Activated T-helper 1 cell treated with anti-CD3 and anti-CD28 coated beads, Interleukin-12 subunit alpha, Interleukin-12 subunit beta, Interleukin-2, Interleukin-4 antibody, amounts not matched to agents 30 ng/mL and 10 ng/mL and 1 ng/mL, durations not matched to agents 14 hours and 24 hours and 36 hours (primary cell): ENCODE data around the gene STAT5B. TPM values are rescaled to one million over a fixed set of nuclear protein-coding genes. Genes with fewer than 3 reads are reported as not detected.
A peak's percentile ranks its signal among the peaks of the same experiment; 100 is the strongest.

Source experiments
- DNase-seq: peaks from one replicate; pipeline ENCODE4 v3.0.0; 2021; ENCODE audit warnings: low spot score
- H3K27ac Mint-ChIP-seq: one replicate; pipeline ENCODE4 v1.8.0; 2021; ENCODE audit warnings: mild to moderate bottlenecking, mixed read lengths
- H3K27me3 Mint-ChIP-seq: one replicate; pipeline ENCODE4 v1.8.0; 2022; ENCODE audit warnings: mild to moderate bottlenecking, moderate library complexity, mixed read lengths; ENCODE audit not compliant: insufficient read depth
- H3K36me3 Mint-ChIP-seq: one replicate; pipeline ENCODE4 v1.8.0; 2021; ENCODE audit warnings: low read depth, mixed read lengths
- H3K4me1 Mint-ChIP-seq: one replicate; pipeline ENCODE4 v1.8.0; 2021; ENCODE audit warnings: low read depth, mixed read lengths
- H3K4me3 Mint-ChIP-seq: one replicate; pipeline ENCODE4 v1.8.0; 2021; ENCODE audit warnings: mild to moderate bottlenecking, moderate library complexity, mixed read lengths
- H3K9me3 Mint-ChIP-seq: one replicate; pipeline ENCODE4 v1.8.0; 2021; ENCODE audit warnings: mixed read lengths
- intact Hi-C: fragments of 100-400 bp; cut with micrococcal nuclease; formaldehyde crosslinking; loops from one replicate; pipeline ENCODE4 v1.15.1; 2024
- total RNA-seq: library from RNA; stranded (reverse); gene quantifications from 2 replicates; pipeline ENCODE4 v1.2.3, GENCODE V29; 2022

The STAT5B gene
- total RNA-seq, 1 donor from 2014 or later, result 191 TPM

DNA sequence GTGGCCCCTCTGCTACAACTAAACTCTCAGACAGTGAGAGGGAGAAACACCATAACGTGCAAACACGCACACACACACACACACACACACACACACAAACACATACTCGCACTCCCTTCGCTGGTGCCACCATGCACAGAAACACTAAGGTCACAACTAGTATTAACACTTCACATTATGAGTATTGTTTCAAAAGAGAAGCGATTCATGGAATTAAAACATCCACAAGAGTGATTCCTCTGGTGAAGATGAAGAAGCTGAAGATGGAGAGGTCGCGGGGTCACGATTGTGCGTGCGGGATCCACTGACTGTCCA is 74.8 kb downstream of the STAT5B start:
- H3K4me1 Mint-ChIP-seq, result no peaks in the 10 kb centered on the region
- intact Hi-C loops, result no loop called here
- H3K27ac Mint-ChIP-seq, result no peak overlapping the region
- H3K9me3 Mint-ChIP-seq, result no peaks in the 10 kb centered on the region
- DNase-seq, result no peak
- H3K4me3 Mint-ChIP-seq, result no peak overlapping the region
- H3K36me3 Mint-ChIP-seq, result peaks cover 53% of the 10 kb centered on the region
- H3K27me3 Mint-ChIP-seq, result no peaks in the 10 kb centered on the region

DNA sequence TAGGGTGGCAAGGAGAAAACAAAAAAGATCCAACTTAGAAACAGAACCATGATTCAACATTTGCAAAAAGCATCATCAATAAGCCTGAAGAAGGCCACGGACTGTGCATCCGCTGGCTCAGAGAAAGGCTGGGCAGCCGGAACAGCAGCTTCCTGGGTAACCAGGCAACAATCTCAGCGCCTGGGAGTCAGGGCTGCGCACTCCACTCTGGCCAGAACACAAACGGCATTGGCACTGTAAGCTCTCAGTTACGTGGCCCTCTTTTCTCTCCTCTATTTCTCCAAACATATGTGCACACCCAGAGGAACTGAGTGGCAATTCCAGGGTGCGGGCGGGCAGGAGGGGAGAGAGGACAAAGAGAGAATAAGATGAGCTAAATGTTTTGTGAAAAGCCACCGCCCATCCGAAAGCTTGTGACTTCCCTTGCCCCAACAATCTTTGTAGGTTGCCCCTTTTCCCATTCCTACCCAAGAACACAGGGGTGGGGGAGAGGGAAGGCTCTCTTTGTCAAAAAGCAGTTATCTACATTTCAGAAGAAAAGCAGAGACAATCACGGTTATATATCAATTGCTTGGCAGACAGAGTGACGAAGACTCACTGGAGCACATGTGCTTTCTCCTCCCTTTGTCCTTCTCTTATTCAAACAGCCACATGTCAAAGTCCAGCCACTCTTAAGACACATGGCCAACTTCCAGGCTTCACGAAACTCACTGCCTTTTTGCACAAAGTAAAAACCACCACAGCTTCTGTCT is 75.3 kb downstream of the STAT5B start:
- intact Hi-C loops, result no loop called here
- no peaks in the 10 kb centered on the region for H3K4me1 Mint-ChIP-seq
- DNase-seq, result no peak
- no peaks in the 10 kb centered on the region for H3K27me3 Mint-ChIP-seq
- no peaks in the 10 kb centered on the region for H3K9me3 Mint-ChIP-seq
- H3K4me3 Mint-ChIP-seq, result no peak overlapping the region
- H3K27ac Mint-ChIP-seq, result no peak overlapping the region
- peaks cover 48% of the 10 kb centered on the region for H3K36me3 Mint-ChIP-seq

- H3K4me3 Mint-ChIP-seq, result no peak overlapping the region
- H3K36me3 Mint-ChIP-seq, result peaks cover 40% of the 10 kb centered on the region
- no peaks in the 10 kb centered on the region for H3K27me3 Mint-ChIP-seq
- intact Hi-C loops, result no loop called here
- H3K27ac Mint-ChIP-seq, result no peak overlapping the region
- H3K4me1 Mint-ChIP-seq, result peaks cover 2% of the 10 kb centered on the region
- no peaks in the 10 kb centered on the region for H3K9me3 Mint-ChIP-seq
- DNase-seq, result no peak
Measured at GRCh38 chr17:42199416-42200011, 76.7 kb downstream of the STAT5B start.

GRCh38 chr17:42198897-42199296 is 77.3 kb downstream of the STAT5B start:
- Mint-ChIP-seq H3K4me1 (peaks cover 8% of the 10 kb centered on the region), H3K27me3 (no peaks in the 10 kb centered on the region), H3K9me3 (no peaks in the 10 kb centered on the region), H3K4me3 (no peak overlapping the region), H3K36me3 (peaks cover 35% of the 10 kb centered on the region), H3K27ac (peak overlapping the region; percentile 58)
- no peak for DNase-seq
- intact Hi-C loops, result no loop called here

- H3K4me3 Mint-ChIP-seq, result no peak overlapping the region
- no peak overlapping the region for H3K27ac Mint-ChIP-seq
- no peaks in the 10 kb centered on the region for H3K9me3 Mint-ChIP-seq
- H3K4me1 Mint-ChIP-seq, result peaks cover 15% of the 10 kb centered on the region
- intact Hi-C loops, result no loop called here
- no peak for DNase-seq
- no peaks in the 10 kb centered on the region for H3K27me3 Mint-ChIP-seq
- peaks cover 27% of the 10 kb centered on the region for H3K36me3 Mint-ChIP-seq
Measured at GRCh38 chr17:42197564-42198156, 78.5 kb downstream of the STAT5B start.

GRCh38 chr17:42193969-42194899 is 82.0 kb downstream of the STAT5B start, which contains the start of gene GHDC:
TSS of gene GHDC (minus strand) at chr17:42194494. CDS start at chr17:42193581, 913 bp downstream.
- peak within 1 kb of the TSS; percentile 95 for H3K27ac Mint-ChIP-seq
- peaks cover 5% of the 10 kb centered on the region for H3K36me3 Mint-ChIP-seq
- H3K27me3 Mint-ChIP-seq, result no peaks in the 10 kb centered on the region
- H3K4me3 Mint-ChIP-seq, result peak within 1 kb of the TSS; percentile 96
- intact Hi-C loops, result loop anchor here (1.0 to 5.0 kb wide), 3 partner anchors 13 to 828 kb away; partner anchors contain the start of genes KCNH4 and VAT1
- H3K4me1 Mint-ChIP-seq, result peaks cover 15% of the 10 kb centered on the region
- DNase-seq, result peak; percentile 80
- H3K9me3 Mint-ChIP-seq, result no peaks in the 10 kb centered on the region

- DNase-seq, result no peak
- H3K36me3 Mint-ChIP-seq, result peaks cover 2% of the 10 kb centered on the region
- peak overlapping the region; percentile 95 for H3K27ac Mint-ChIP-seq
- peaks cover 21% of the 10 kb centered on the region for H3K4me1 Mint-ChIP-seq
- H3K4me3 Mint-ChIP-seq, result peak overlapping the region; percentile 96
- intact Hi-C loops, result loop anchor here (5.0 kb wide), 1 partner anchor 829 kb away; the partner anchor contains the start of gene VAT1
- no peaks in the 10 kb centered on the region for H3K9me3 Mint-ChIP-seq
- H3K27me3 Mint-ChIP-seq, result no peaks in the 10 kb centered on the region
Measured at GRCh38 chr17:42193216-42193968, 82.8 kb downstream of the STAT5B start.

DNA sequence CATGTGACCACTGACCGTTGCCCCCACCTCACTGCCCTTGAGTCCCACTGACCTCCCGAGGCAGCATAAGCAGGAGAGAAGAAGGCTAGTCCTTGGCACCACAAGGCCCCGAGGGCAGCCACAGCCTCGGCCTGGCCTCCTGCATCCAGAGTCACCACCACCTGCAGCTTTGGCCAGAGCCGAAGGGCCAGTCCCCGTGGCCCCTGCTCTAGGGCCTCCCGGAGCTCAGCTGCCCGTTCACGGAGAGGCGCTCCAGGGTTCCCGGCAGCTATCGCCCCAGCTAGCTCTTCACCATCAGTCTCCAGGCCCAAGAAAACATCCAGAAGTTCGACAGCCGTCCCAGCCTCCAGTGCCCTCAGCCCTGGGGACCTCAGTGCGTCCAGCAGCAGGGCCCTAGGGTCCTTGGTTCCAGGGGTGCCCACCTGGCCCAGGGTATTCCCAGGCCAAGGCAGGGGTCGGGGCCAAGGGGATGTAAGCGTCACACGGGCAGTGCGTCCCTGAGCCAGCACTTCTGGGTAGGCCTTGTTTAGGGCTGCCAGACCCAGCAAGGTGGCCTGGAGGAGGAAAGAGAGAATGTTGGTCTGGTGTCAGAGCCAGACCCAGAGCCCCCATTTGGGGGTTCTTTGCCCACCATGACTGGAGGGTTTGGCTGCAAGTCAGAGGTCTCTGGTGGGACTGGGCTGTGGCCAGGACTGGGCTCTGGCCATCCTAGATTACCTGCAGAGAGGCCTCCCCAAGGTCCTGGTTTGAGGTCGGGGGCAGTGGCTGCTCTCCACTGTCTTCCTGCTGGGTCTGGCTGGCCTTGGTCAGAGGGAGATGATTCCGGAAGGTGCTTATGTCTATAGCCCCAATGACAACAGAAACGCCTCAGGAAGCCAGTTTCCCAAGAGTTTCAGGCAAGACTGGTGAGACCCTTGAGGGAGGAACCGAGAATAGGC is 83.7 kb downstream of the STAT5B start:
- H3K36me3 Mint-ChIP-seq, result peaks cover 2% of the 10 kb centered on the region
- no peak for DNase-seq
- no peaks in the 10 kb centered on the region for H3K27me3 Mint-ChIP-seq
- H3K4me1 Mint-ChIP-seq, result peaks cover 21% of the 10 kb centered on the region
- intact Hi-C loops, result loop anchor here (5.0 kb wide), 1 partner anchor 830 kb away; the partner anchor contains the start of gene VAT1
- peak overlapping the region; percentile 96 for H3K4me3 Mint-ChIP-seq
- no peak overlapping the region for H3K27ac Mint-ChIP-seq
- no peaks in the 10 kb centered on the region for H3K9me3 Mint-ChIP-seq

DNA sequence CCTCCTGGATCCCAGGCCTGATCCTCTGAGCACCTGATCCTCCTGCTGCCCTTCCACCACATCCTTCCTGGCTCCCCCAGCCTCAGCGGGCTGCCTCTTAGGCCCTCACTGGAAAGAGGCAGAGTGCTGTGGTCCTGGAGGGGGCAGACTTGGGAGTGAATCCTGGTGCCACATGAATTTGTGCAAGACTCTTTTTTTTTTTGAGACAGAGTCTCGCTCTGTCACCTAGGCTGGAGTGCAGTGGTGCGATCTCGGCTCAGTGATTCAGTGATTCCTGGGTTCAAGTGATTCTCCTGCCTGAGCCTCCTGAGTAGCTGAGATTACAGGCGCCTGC is 84.9 kb downstream of the STAT5B start:
- no peak overlapping the region for H3K4me3 Mint-ChIP-seq
- H3K27ac Mint-ChIP-seq, result no peak overlapping the region
- H3K9me3 Mint-ChIP-seq, result no peaks in the 10 kb centered on the region
- H3K4me1 Mint-ChIP-seq, result peaks cover 21% of the 10 kb centered on the region
- intact Hi-C loops, result loop anchor here (5.0 kb wide), 1 partner anchor 831 kb away; the partner anchor contains the start of gene VAT1
- no peaks in the 10 kb centered on the region for H3K27me3 Mint-ChIP-seq
- peaks cover 3% of the 10 kb centered on the region for H3K36me3 Mint-ChIP-seq
- DNase-seq, result no peak

DNA sequence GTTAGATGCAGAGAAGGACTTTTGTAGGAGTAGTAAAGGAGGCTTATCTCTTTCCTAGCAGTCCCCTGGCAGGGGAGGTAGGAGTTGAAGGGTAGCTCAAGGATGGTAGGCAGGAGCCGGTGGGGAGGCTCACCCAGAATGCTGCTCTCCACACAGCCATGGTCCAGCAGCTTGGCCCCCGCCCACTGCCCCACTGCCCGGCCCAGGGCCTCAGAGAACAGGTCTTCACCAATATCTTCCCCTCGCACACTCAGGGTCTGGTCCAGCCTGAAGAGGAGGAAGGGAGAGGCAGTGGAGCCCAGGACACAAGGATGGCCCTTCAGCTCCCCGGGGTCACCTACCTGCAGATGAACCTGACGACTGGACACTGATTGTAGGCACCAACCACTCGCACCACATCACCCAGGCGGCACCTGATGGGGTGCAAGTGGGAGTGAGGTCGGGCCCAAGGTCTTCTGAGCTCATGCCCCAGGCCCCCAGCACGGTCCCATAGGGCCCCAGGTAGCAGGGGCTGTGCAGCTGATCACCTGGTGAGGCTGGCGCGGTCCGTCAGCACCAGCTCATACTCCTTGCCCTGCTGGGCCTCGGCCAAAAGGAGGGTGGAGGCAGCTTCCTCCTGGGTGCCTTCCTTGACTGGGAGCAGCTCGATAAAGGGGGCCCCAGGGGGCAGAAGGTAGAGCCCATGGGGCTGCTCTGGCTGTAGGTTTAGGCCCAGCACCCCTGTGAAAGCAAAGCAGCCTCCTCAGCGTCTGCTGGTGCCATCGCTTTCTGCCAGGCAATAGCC is 85.5 kb downstream of the STAT5B start:
- intact Hi-C loops, result loop anchor here (5.0 kb wide), 1 partner anchor 832 kb away; the partner anchor contains the start of gene VAT1
- no peak overlapping the region for H3K4me3 Mint-ChIP-seq
- no peaks in the 10 kb centered on the region for H3K9me3 Mint-ChIP-seq
- peaks cover 21% of the 10 kb centered on the region for H3K4me1 Mint-ChIP-seq
- peaks cover 3% of the 10 kb centered on the region for H3K36me3 Mint-ChIP-seq
- DNase-seq, result no peak
- H3K27ac Mint-ChIP-seq, result no peak overlapping the region
- no peaks in the 10 kb centered on the region for H3K27me3 Mint-ChIP-seq

- Mint-ChIP-seq H3K27me3 (no peaks in the 10 kb centered on the region), H3K27ac (no peak overlapping the region), H3K36me3 (peaks cover 3% of the 10 kb centered on the region), H3K9me3 (no peaks in the 10 kb centered on the region), H3K4me1 (peaks cover 26% of the 10 kb centered on the region), H3K4me3 (no peak overlapping the region)
- DNase-seq, result no peak
- intact Hi-C loops, result no loop called here
Measured at GRCh38 chr17:42189651-42189965, 86.6 kb downstream of the STAT5B start.
